ENCODE results near the gene PRTFDC1. TPM values are rescaled to one million over a fixed set of nuclear protein-coding genes. Genes with fewer than 3 reads are reported as not detected.

PRTFDC1 gene
- total and polyA plus RNA-seq, 2 donors (not counting 3 experiments of a cell fraction or from before 2014, with no cell fraction given), result 22.0 to 27.0 TPM

- no peak for FAIRE-seq
Measured at GRCh38 chr10:24887855-24888231, 64.6 kb downstream of the PRTFDC1 start.

GRCh38 chr10:24886290-24886680, 66.1 kb downstream of the PRTFDC1 start:
- ChIA-PET CTCF (no interaction called here), POLR2A (no interaction called here)
- no peak for FAIRE-seq
- Histone ChIP-seq H3K9ac (replicated peaks; ENCODE audit: extremely low read depth, insufficient read depth, low read length) (no peak overlapping the region), H3K4me3 (replicated peaks in 1 of 3; ENCODE audit: insufficient read depth in 1 of 3, low read depth in 1 of 3, low read length in 3 of 3) (no peak overlapping the region), H3K4me2 (ENCODE audit: insufficient read depth, low read length) (no peak overlapping the region), H3K27me3 (ENCODE audit: control insufficient read depth in 2 of 2, insufficient read depth in 2 of 2, low read length in 2 of 2) (no peaks in the 10 kb centered on the region), H2AFZ (ENCODE audit: low read depth, low read length) (no peak overlapping the region), H4K20me1 (replicated peaks; ENCODE audit: control insufficient read depth, extremely low read depth, insufficient read depth, low read length) (no peaks in the 10 kb centered on the region), H3K36me3 (ENCODE audit: control insufficient read depth in 2 of 2, extremely low read depth in 1 of 2, insufficient read depth in 2 of 2, low read length in 2 of 2) (no peaks in the 10 kb centered on the region), H3K9me3 (replicated peaks; ENCODE audit: control insufficient read depth, insufficient read depth, low read length) (no peaks in the 10 kb centered on the region), H3K4me1 (ENCODE audit: control insufficient read depth, extremely low read depth, insufficient read depth, low read length) (peaks cover 18% of the 10 kb centered on the region), H3K27ac (ENCODE audit: insufficient read depth, low read depth, low read length) (no peak overlapping the region), H3K9me1 (replicated peaks; ENCODE audit: control insufficient read depth, extremely low read depth, insufficient read depth, low read length) (no peaks in the 10 kb centered on the region), H3K79me2 (ENCODE audit: control insufficient read depth, insufficient read depth, low read length) (no peaks in the 10 kb centered on the region)
- dilution Hi-C loops (cut with MboI; ENCODE audit: extremely low pct_ligation_motif_present, low sequenced_read_pairs) (no loop called here), intact Hi-C loops (cut with micrococcal nuclease) (no loop called here)
- BruUV-seq (replicated peaks), result no TSS peak
- TF ChIP-seq POLR2A (IDR thresholded peaks at IDR 0.05; ENCODE audit: low read depth, low read length) (no peak), MYC (IDR thresholded peaks at IDR 0.05; ENCODE audit: low read depth, low read length) (no peak), MAX (IDR thresholded peaks at IDR 0.05; ENCODE audit: insufficient read depth, insufficient read length) (no peak), CTCF (IDR thresholded peaks at IDR 0.05; ENCODE audit: extremely low read depth in 1 of 2, insufficient read depth in 1 of 2, low read depth in 1 of 2, low read length in 2 of 2) (no peak), EZH2 (IDR thresholded peaks at IDR 0.05; ENCODE audit: borderline replicate concordance, low read depth, low read length, severe bottlenecking) (no peak), JUN (IDR thresholded peaks at IDR 0.05; ENCODE audit: borderline replicate concordance, insufficient read depth, insufficient read length, low read depth) (no peak), POLR2AphosphoS5 (IDR thresholded peaks at IDR 0.05; ENCODE audit: insufficient read depth, low read depth, low read length) (no peak), FOS (IDR thresholded peaks at IDR 0.05; ENCODE audit: borderline replicate concordance, insufficient read depth, low read length) (no peak), GATA2 (IDR thresholded peaks at IDR 0.05; ENCODE audit: insufficient read depth, insufficient read length, low read depth, low read length) (no peak)
- no peak for DNase-seq (ENCODE audit: low read depth, low spot score)

More at GRCh38 chr10:24887855-24888231, 64.6 kb downstream of the PRTFDC1 start:
- dilution Hi-C loops (cut with MboI; ENCODE audit: extremely low pct_ligation_motif_present, low sequenced_read_pairs), result no loop called here
- Histone ChIP-seq H3K9me1 (replicated peaks; ENCODE audit: control insufficient read depth, extremely low read depth, insufficient read depth, low read length) (no peaks in the 10 kb centered on the region), H3K27ac (ENCODE audit: insufficient read depth, low read depth, low read length) (no peak overlapping the region), H2AFZ (ENCODE audit: low read depth, low read length) (no peak overlapping the region), H3K9ac (replicated peaks; ENCODE audit: extremely low read depth, insufficient read depth, low read length) (no peak overlapping the region), H3K9me3 (replicated peaks; ENCODE audit: control insufficient read depth, insufficient read depth, low read length) (no peaks in the 10 kb centered on the region), H3K27me3 (ENCODE audit: control insufficient read depth in 2 of 2, insufficient read depth in 2 of 2, low read length in 2 of 2) (no peaks in the 10 kb centered on the region), H3K79me2 (ENCODE audit: control insufficient read depth, insufficient read depth, low read length) (no peaks in the 10 kb centered on the region), H3K4me1 (ENCODE audit: control insufficient read depth, extremely low read depth, insufficient read depth, low read length) (peaks cover 22% of the 10 kb centered on the region), H3K4me2 (ENCODE audit: insufficient read depth, low read length) (no peak overlapping the region), H4K20me1 (replicated peaks; ENCODE audit: control insufficient read depth, extremely low read depth, insufficient read depth, low read length) (no peaks in the 10 kb centered on the region), H3K36me3 (ENCODE audit: control insufficient read depth in 2 of 2, extremely low read depth in 1 of 2, insufficient read depth in 2 of 2, low read length in 2 of 2) (no peaks in the 10 kb centered on the region), H3K4me3 (replicated peaks in 1 of 3; ENCODE audit: insufficient read depth in 1 of 3, low read depth in 1 of 3, low read length in 3 of 3) (no peak overlapping the region)
- CTCF ChIA-PET, result interaction anchor here (1.2 kb wide), 1 partner anchor 18 kb away, joined by 3 read pairs; no protein-coding TSS in a partner anchor
- no peak for DNase-seq (ENCODE audit: low read depth, low spot score)
- BruUV-seq (replicated peaks), result no TSS peak
- TF ChIP-seq EZH2 (IDR thresholded peaks at IDR 0.05; ENCODE audit: borderline replicate concordance, low read depth, low read length, severe bottlenecking) (no peak), MAX (IDR thresholded peaks at IDR 0.05; ENCODE audit: insufficient read depth, insufficient read length) (no peak), FOS (IDR thresholded peaks at IDR 0.05; ENCODE audit: borderline replicate concordance, insufficient read depth, low read length) (no peak), POLR2AphosphoS5 (IDR thresholded peaks at IDR 0.05; ENCODE audit: insufficient read depth, low read depth, low read length) (no peak), JUN (IDR thresholded peaks at IDR 0.05; ENCODE audit: borderline replicate concordance, insufficient read depth, insufficient read length, low read depth) (no peak)
- POLR2A ChIA-PET, result no interaction called here
- intact Hi-C loops (cut with micrococcal nuclease), result no loop called here

Measured in endothelial cell of umbilical vein (primary cell).